Measurements from ENCODE around the gene IFNGR1. TPM values are rescaled to one million over a fixed set of nuclear protein-coding genes. Genes with fewer than 3 reads are reported as not detected.
"Not testable (repeated sequence)": the region's sequence is repeated elsewhere in the genome, so short reads cannot be mapped to it uniquely, and the experiment has no call there.

Gene IFNGR1
- total RNA-seq, 2 donors from 2014 or later: 65.5 to 102 TPM

DNA sequence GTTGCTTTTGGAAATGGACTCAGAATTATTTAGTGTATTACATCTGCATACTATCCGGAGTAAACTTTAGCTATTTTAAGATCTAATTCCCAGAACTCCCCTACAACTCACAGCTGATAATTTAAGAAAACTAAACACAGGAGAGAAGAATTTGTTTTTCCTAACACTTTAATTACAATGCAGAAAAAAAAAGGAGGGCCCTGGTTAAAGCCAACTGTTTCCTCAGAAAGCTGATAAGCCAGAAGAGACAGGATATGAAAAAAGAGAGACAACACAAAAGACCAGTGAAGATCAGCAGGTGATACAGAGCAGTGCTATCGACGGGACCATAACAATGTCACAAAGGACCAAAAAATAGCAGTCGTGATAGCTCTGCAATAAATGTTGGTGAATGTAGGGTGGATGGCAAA is 5.8 kb downstream of the IFNGR1 start:
- DNase-seq (ENCODE audit: low spot score): no peak
- H3K4me3 ChIP-seq: peak overlapping the region; percentile 24
- peaks cover 72 to 82% of the 10 kb centered on the region in 2 donors for H3K4me1 ChIP-seq (ENCODE audit: control insufficient read depth in 1 of 2, low read depth in 2 of 2)
- peak overlapping the region; percentile 14 to 41 for H3K27ac ChIP-seq
- TF ChIP-seq, protein P1, sequence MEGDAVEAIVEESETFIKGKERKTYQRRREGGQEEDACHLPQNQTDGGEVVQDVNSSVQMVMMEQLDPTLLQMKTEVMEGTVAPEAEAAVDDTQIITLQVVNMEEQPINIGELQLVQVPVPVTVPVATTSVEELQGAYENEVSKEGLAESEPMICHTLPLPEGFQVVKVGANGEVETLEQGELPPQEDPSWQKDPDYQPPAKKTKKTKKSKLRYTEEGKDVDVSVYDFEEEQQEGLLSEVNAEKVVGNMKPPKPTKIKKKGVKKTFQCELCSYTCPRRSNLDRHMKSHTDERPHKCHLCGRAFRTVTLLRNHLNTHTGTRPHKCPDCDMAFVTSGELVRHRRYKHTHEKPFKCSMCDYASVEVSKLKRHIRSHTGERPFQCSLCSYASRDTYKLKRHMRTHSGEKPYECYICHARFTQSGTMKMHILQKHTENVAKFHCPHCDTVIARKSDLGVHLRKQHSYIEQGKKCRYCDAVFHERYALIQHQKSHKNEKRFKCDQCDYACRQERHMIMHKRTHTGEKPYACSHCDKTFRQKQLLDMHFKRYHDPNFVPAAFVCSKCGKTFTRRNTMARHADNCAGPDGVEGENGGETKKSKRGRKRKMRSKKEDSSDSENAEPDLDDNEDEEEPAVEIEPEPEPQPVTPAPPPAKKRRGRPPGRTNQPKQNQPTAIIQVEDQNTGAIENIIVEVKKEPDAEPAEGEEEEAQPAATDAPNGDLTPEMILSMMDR (IDR thresholded peaks at IDR 0.05): no peak
- ATAC-seq (ENCODE audit: insufficient number of reproducible peaks, low FRiP score, low read depth): no peak
- H3K27me3 ChIP-seq (replicated peaks; ENCODE audit: insufficient read depth): no peaks in the 10 kb centered on the region
- H3K9me3 ChIP-seq: no peaks in the 10 kb centered on the region
- peaks cover 1% of the 10 kb centered on the region for H3K36me3 ChIP-seq

DNA sequence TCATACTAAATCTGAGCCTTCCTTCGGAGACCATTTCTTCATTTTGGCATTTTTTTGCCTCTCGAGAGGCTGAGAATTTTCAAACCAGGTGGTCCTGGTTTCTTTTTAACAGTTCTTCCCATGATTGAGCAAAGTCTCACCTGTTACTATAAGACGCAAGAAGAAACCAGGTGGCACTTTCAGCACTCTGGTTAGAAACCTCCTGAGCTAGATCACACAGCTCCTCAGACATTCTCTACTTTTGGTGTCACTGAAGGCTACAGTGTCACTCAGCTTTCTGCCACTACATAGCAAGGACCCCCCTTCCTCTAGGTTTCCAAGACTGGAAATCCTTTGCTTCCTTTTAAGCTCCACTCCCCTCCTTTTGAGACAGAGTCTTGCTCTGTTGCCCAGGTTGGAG is 7.3 kb downstream of the IFNGR1 start:
- Histone ChIP-seq H3K4me1 (ENCODE audit: control insufficient read depth in 1 of 2, low read depth in 2 of 2) (peaks cover 69 to 79% of the 10 kb centered on the region in 2 donors), H3K27ac (no peak overlapping the region), H3K36me3 (peaks cover 3% of the 10 kb centered on the region), H3K27me3 (replicated peaks; ENCODE audit: insufficient read depth) (no peaks in the 10 kb centered on the region), H3K9me3 (no peaks in the 10 kb centered on the region), H3K4me3 (no peak overlapping the region)
- DNase-seq (ENCODE audit: low spot score) (no peak), ATAC-seq (ENCODE audit: insufficient number of reproducible peaks, low FRiP score, low read depth) (no peak)
- TF ChIP-seq, protein P1 (IDR thresholded peaks at IDR 0.05): no peak

DNA sequence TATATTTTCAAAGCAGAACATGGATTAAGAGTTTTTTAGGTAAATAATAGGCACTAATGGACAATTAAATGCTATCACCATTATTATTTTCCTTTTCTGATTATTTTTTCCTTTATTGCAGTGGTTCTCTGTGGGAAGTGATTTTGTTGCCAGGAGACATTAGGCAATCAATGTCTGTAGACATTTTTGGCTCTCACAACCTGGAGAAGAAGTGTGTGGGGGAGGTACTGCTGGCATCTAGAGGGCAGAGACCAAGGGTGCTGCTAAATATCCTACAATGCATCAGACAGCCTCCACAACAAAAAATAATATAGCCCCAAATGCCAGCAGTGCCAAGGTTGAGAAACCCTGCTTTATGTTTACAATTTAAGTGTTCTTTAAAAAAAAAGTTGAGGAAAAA is 8.3 kb downstream of the IFNGR1 start:
- peak overlapping the region; percentile 18 for H3K4me3 ChIP-seq
- DNase-seq (ENCODE audit: low spot score): no peak
- H3K27ac ChIP-seq: peak overlapping the region in 1 of 2 donors; percentile 45
- no peaks in the 10 kb centered on the region for H3K27me3 ChIP-seq (replicated peaks; ENCODE audit: insufficient read depth)
- no peak for ATAC-seq (ENCODE audit: insufficient number of reproducible peaks, low FRiP score, low read depth)
- no peaks in the 10 kb centered on the region for H3K9me3 ChIP-seq
- TF ChIP-seq, protein P1 (IDR thresholded peaks at IDR 0.05): no peak
- peaks cover 67 to 80% of the 10 kb centered on the region in 2 donors for H3K4me1 ChIP-seq (ENCODE audit: control insufficient read depth in 1 of 2, low read depth in 2 of 2)
- peaks cover 3% of the 10 kb centered on the region for H3K36me3 ChIP-seq

DNA sequence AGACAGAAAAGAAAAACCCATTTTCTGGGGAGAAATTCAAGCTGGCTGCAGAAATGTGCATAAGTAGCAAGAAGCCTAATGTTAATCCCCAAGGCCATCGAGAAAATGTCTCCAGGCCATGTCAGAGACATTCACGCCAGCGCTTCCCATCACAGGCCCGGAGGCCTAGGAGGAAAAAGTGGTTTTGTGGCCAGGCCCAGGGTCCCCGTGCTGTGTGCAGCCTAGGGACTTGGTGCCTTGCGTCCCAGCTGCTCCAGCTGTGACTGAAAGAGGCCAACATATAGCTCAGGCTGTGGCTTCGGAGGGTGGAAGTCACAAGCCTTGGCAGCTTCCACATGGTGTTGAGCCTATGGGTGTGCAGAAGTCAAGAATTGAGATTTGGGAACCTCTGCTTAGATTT is 10.9 kb downstream of the IFNGR1 start:
- no peaks in the 10 kb centered on the region for H3K9me3 ChIP-seq
- TF ChIP-seq, protein P1 (IDR thresholded peaks at IDR 0.05): no peak
- peaks cover 41 to 57% of the 10 kb centered on the region in 2 donors for H3K4me1 ChIP-seq (ENCODE audit: control insufficient read depth in 1 of 2, low read depth in 2 of 2)
- no peak for ATAC-seq (ENCODE audit: insufficient number of reproducible peaks, low FRiP score, low read depth)
- no peak overlapping the region for H3K4me3 ChIP-seq
- DNase-seq (ENCODE audit: low spot score): no peak
- peaks cover 15% of the 10 kb centered on the region for H3K36me3 ChIP-seq
- no peak overlapping the region for H3K27ac ChIP-seq
- H3K27me3 ChIP-seq (replicated peaks; ENCODE audit: insufficient read depth): no peaks in the 10 kb centered on the region

DNA sequence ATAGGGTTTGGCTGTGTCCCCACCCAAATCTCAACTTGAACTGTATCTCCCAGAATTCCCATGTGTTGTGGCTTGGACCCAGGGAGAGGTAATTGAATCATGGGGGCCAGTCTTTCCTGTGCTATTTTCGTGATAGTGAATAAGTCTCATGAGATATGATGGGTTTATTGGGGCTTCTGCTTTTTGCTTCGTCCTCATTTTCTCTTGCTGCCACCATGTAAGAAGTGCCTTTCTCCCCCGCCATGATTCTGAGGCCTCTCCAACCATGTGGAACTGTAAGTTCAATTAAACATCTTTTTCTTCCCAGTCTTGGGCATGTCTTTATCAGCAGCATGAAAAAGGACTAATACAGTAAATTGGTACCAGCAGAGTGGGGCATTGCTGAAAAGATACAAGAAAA is 11.7 kb downstream of the IFNGR1 start:
- H3K27me3 ChIP-seq (replicated peaks; ENCODE audit: insufficient read depth); H3K27ac ChIP-seq; DNase-seq (ENCODE audit: low spot score); H3K9me3 ChIP-seq; H3K4me3 ChIP-seq; ATAC-seq (ENCODE audit: insufficient number of reproducible peaks, low FRiP score, low read depth): not testable (repeated sequence)
- H3K36me3 ChIP-seq: peaks cover 18% of the 10 kb centered on the region
- H3K4me1 ChIP-seq (ENCODE audit: control insufficient read depth in 1 of 2, low read depth in 2 of 2): peaks cover 33 to 48% of the 10 kb centered on the region in 2 donors

DNA sequence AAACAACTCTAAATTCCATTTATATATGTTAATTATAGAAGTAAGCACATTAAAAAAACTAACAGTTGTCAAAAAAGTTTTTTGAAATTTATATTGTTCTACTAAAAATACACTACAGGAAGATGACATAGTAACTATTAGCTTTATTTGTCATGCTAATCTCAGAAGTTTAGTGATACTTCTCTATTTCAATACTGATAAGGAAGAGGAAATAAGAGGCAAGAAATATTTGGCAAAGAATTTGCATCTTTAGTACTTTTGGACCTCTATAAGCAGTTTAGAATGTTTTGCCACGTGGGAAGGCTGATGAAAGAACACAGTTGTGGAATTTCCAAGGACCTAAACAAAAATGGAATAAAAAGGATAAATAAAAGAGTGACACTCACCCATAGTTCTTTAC is 12.6 kb downstream of the IFNGR1 start:
- peaks cover 24% of the 10 kb centered on the region for H3K36me3 ChIP-seq
- H3K27me3 ChIP-seq (replicated peaks; ENCODE audit: insufficient read depth): no peaks in the 10 kb centered on the region
- no peak overlapping the region for H3K27ac ChIP-seq
- ATAC-seq (ENCODE audit: insufficient number of reproducible peaks, low FRiP score, low read depth): no peak
- TF ChIP-seq, protein P1 (IDR thresholded peaks at IDR 0.05): no peak
- no peaks in the 10 kb centered on the region for H3K9me3 ChIP-seq
- H3K4me1 ChIP-seq (ENCODE audit: control insufficient read depth in 1 of 2, low read depth in 2 of 2): peaks cover 24 to 40% of the 10 kb centered on the region in 2 donors
- no peak for DNase-seq (ENCODE audit: low spot score)
- no peak overlapping the region for H3K4me3 ChIP-seq
